GM12801 (cell line): ENCODE measurements around the gene DCP2.

ENCODE experiments used
- TF ChIP-seq, protein P1 (sequence below): IDR thresholded peaks from one replicate; pipeline ENCODE4 v1.5.1; 2011; ENCODE audit warnings: control low read depth; ENCODE audit not compliant: insufficient read length; ENCODE audit errors: extremely low read depth

DCP2 gene

DNA sequence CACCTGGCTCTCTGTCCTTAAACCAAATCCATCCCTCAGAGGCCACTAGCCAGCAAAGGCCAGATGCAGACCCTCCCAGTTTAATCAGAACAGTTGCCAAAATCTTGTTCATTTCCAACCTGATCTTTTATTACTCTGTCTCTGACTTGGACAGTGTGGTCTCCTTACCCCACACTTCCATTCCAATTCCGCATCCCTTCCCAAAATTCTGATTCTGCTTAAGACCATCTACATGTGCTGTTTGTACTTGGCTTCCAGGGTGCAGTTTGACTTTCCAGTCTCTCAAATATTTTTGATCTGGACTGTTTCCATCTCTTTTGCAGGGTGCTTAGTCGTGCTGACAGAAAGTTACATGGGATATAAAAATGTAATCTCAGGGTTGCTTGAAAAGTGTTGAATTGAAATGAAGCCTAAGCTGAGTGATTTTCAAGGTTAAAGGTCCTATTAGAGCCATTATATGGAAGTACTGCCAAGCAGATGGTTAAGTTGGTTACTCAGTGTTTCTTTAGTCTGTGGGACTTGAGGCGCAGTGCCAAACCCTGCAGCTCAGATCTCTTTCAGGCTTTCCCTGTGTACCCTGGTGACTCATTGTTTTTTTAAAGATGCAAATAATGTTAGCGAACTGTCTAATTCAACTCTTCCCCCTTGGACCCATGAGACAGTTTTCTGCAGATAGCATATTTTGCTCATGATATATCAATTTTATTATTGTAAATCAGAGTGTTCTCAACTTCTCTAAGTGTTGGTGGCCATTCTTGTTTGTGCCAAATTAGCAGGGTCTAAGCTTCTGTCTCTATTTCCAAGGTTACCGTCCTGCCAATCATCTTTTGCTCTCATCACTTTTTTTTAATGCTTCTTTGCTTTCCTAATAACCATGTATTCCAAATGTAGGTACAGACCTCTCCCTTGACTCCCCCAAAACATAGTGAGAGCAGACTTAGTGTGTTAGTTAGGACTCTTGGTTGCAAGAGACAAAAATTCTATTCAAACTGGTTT is 18.2 kb upstream of the DCP2 start:
- TF ChIP-seq, protein P1, sequence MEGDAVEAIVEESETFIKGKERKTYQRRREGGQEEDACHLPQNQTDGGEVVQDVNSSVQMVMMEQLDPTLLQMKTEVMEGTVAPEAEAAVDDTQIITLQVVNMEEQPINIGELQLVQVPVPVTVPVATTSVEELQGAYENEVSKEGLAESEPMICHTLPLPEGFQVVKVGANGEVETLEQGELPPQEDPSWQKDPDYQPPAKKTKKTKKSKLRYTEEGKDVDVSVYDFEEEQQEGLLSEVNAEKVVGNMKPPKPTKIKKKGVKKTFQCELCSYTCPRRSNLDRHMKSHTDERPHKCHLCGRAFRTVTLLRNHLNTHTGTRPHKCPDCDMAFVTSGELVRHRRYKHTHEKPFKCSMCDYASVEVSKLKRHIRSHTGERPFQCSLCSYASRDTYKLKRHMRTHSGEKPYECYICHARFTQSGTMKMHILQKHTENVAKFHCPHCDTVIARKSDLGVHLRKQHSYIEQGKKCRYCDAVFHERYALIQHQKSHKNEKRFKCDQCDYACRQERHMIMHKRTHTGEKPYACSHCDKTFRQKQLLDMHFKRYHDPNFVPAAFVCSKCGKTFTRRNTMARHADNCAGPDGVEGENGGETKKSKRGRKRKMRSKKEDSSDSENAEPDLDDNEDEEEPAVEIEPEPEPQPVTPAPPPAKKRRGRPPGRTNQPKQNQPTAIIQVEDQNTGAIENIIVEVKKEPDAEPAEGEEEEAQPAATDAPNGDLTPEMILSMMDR: no peak

DNA sequence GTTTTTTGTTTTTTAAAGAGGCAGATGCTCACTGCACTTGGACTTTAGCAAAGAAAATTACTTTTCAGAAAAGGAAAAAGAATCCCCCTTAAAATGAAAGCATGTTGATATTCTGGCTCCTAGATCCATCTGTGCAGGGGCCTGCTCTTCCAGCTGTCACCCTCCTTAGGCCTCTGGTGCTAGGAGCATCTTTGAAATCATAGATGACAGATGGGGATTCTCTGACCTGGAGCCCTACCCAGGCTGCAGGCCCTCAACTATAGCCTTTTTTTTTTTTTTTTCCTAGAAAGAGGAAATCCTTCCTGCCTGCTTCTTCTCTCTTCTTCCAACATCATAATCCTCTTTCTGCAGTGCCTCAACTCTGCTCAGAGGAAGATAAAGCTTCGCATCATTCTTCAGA is 16.3 kb upstream of the DCP2 start:
- TF ChIP-seq, protein P1: no peak

DNA sequence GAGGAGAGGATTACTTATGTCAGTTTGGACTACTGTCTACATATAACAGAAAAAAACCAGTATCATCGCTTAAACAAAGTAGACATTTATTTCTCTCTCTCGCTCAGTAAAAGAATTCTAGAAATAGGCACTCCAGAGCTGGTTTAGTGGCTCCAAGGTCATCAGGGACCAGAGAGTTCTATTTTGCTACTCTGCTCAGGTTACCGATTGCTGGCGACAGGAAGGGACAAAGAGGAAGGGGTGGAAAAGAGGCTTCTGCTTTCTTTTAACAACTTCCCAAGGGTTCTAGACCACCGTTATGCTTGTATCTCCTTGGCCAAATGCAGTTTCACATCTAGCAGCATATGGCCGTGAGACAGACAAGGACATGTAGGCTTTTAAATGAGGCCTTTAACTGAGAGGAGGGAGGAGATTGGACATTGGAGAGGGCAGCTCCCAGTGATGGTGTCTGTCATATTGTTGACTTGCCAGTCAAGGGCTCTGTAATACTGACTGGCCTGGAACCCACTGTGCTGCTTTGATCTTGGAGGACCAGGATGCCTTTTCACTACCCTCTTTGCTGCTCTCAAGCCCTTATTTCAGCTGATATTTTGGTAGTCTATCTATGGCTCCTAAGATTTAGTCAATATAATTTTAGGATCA is 15.6 kb upstream of the DCP2 start:
- TF ChIP-seq, protein P1: no peak

DNA sequence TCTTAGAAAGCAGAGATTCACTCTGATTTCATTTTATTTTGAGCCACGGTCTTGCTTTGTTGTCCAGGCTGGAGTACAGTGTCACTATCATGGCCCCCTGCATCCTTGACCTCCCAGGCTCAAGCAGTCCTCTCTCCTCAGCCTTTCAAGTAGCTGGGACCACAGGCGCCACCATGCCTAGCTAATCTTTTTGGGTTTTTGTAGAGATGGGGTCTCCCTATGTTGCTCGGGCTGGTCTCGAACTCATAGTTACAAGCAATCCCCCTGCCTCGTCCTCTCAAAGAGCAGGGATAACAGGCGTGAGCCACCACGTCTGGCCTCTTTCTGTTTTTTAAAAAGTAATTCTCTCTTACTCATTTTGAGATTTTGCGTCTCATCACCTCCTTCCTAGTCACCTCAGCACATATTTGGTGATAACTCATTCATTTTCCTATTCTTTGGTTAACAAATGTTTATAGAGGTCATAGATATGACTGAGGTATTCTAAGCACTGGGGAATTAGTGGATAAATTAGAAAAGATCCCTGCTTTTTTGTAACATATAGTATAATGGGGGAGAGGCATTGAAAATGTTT is 10.8 kb upstream of the DCP2 start:
- TF ChIP-seq, protein P1: no peak

DNA sequence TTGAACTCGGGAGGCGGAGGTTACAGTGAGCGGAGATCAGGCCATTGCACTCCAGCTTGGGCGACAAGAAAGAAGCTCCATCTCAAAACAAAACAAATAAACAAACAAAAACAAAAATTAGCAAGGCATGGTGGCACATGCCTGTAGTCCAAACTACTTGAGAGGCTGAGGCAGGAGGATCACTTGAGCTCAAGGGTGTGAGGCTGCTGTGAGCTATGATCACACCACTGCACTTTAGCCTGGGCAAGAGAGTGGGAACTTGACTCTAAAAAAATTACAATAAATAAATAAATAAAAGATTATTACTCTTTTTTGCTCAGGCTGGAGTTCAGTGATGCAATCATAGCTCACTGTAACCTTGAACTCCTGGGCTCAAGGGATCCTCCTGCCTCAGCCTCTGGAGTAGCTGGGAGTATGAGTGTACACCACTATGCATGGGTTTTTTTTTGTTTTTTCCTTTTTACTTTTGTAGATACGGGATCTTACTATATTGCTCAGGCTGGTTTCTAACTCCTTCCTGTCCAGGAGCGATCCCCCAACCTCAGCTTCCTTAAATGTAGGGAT is 9.0 kb upstream of the DCP2 start:
- TF ChIP-seq, protein P1: no peak

DNA sequence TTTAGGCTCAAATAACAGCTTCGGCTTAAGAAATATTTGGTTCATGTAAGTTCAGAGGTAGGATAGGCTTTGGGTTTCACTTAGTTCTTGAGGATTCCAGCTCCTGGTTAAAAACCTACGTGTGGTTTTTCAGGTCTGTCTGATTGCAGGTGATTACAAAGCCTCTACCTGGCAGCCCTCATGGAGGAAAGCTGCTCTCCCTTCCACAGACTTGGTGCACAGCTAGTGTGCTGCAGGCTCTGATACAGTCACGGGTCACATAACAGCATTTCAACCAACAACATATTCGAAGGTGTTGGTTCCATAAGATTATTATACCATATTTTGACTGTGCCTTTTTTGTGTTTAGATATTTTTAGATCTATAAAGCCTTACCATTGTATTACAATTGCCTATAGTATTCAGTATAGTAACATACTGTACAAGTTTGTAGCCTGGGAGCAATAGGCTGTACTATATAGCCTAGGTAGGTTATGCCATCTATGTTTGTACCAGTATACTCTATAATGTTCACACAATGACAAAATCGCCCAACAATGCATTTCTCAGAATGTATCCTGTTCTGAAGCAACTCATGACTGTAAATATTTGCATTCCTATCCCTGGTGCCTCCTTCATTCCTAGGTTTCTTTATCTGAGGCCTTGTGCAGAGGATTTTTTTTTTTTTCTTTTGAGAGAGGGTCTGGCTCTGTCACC is 8.0 kb upstream of the DCP2 start:
- TF ChIP-seq, protein P1: no peak
